Gastrocnemius medialis (tissue), 4 donors: ENCODE results near the gene CSTA. TPM values are rescaled to one million over a fixed set of nuclear protein-coding genes. Genes with fewer than 3 reads are reported as not detected.

Experiments
- ATAC-seq, 2 donors: fragments of 150-250 bp; one replicate each; pipeline ENCODE4 v1.9.1; 2016
- DNase-seq, 2 donors: peaks; one replicate each; pipeline ENCODE4 v3.0.0-alpha.2; 2019
- H3K27ac ChIP-seq, 4 donors: fragments of 200-600 bp; sonication (generic); 1 replicate in 1 of 4; 2 replicates in 3 of 4; pipeline ENCODE4 v1.5.1; 2016 to 2018; ENCODE audit warnings: mild to moderate bottlenecking in 2 of 4, moderate library complexity in 1 of 4
- H3K27me3 ChIP-seq, 3 donors: fragments of 200-600 bp; sonication (generic) in 2 of 3; 1 replicate in 1 of 3; 2 replicates in 2 of 3; pipeline versions ENCODE4 v1.5.1 to v1.6.0; 2016 to 2019; ENCODE audit warnings: mild to moderate bottlenecking in 1 of 3, moderate library complexity in 1 of 3
- H3K36me3 ChIP-seq, 2 donors: fragments of 200-600 bp; sonication (generic) in 1 of 2; one replicate each; pipeline ENCODE4 v1.5.1; 2017 to 2018
- H3K4me1 ChIP-seq, 2 donors: fragments of 200-600 bp; sonication (generic) in 1 of 2; one replicate each; pipeline ENCODE4 v1.5.1; 2016 to 2017; ENCODE audit warnings: mild to moderate bottlenecking in 2 of 2
- H3K4me3 ChIP-seq, 4 donors: fragments of 200-600 bp; sonication (generic) in 3 of 4; 1 replicate in 1 of 4; 2 replicates in 3 of 4; pipeline ENCODE4 v1.5.1; 2016 to 2019; ENCODE audit warnings: mild to moderate bottlenecking in 2 of 4
- H3K9me3 ChIP-seq, 3 donors: fragments of 200-600 bp; sonication (generic) in 2 of 3; 1 replicate in 1 of 3; 2 replicates in 2 of 3; pipeline ENCODE4 v1.5.1; 2016 to 2019
- CTCF ChIP-seq, 5 experiments: fragments of 450-650 bp in 3 of 5; fragments of 200-600 bp in 2 of 5; sonication (generic) in 2 of 5; IDR thresholded peaks in 4 of 5; conservative IDR thresholded peaks in 1 of 5; 1 replicate in 4 of 5; 2 replicates in 1 of 5; pipeline ENCODE4 v1.5.1; 2016 to 2019; ENCODE audit warnings: antibody characterized with exemption in 5 of 5, mild to moderate bottlenecking in 3 of 5, moderate library complexity in 3 of 5
- POLR2A ChIP-seq, 2 donors: fragments of 450-650 bp; IDR thresholded peaks; one replicate each; pipeline ENCODE4 v1.6.1; 2017; ENCODE audit warnings: antibody characterized with exemption in 2 of 2, mild to moderate bottlenecking in 2 of 2, moderate library complexity in 2 of 2
- in situ Hi-C, 4 donors: fragments of 200-750 bp; cut with MboI; loops; one replicate each; pipeline versions ENCODE4 v1.15.0 to v1.8.0; 2017; ENCODE audit warnings: low sequenced_read_pairs in 4 of 4
- intact Hi-C: fragments of 100-400 bp; cut with DNase I; formaldehyde crosslinking; loops from one replicate; pipeline ENCODE4 v1.15.1; 2023; ENCODE audit warnings: low total_unique reads
- total RNA-seq, 4 donors: library from RNA; depleted of rRNA; stranded (reverse); fragments of >200 nt; gene quantifications; one replicate each; pipeline versions ENCODE4 v1.1.0 to v1.2.3, GENCODE V29; 2016

CSTA gene
- total RNA-seq, 4 donors from 2014 or later, result 0.58 to 2.4 TPM; not detected in 2

- no peaks in the 10 kb centered on the region for H3K9me3 ChIP-seq
- intact Hi-C loops, result no loop called here
- no peaks in the 10 kb centered on the region for H3K27me3 ChIP-seq
- no peak overlapping the region for H3K27ac ChIP-seq
- ATAC-seq (no peak), DNase-seq (peak in 1 of 2 donors; percentile 17)
- H3K36me3 ChIP-seq, result no peaks in the 10 kb centered on the region
- no peaks in the 10 kb centered on the region for H3K4me1 ChIP-seq
- in situ Hi-C loops, result no loop called here
- no peak overlapping the region for H3K4me3 ChIP-seq
- no peak for TF ChIP-seq POLR2A (IDR thresholded peaks at IDR 0.05)
- no peak for TF ChIP-seq CTCF (IDR thresholded peaks at IDR 0.05 in 4 of 5, conservative IDR thresholded peaks at IDR 0.05 in 1 of 5)
Observed at GRCh38 chr3:122295266-122296062, 29.6 kb upstream of the CSTA start.

GRCh38 chr3:122298239-122298638 is 26.8 kb upstream of the CSTA start:
- Histone ChIP-seq H3K36me3 (no peaks in the 10 kb centered on the region), H3K27me3 (no peaks in the 10 kb centered on the region), H3K4me3 (no peak overlapping the region), H3K27ac (no peak overlapping the region), H3K9me3 (no peaks in the 10 kb centered on the region), H3K4me1 (no peaks in the 10 kb centered on the region)
- no peak for DNase-seq
- TF ChIP-seq CTCF (IDR thresholded peaks at IDR 0.05 in 4 of 5, conservative IDR thresholded peaks at IDR 0.05 in 1 of 5) (no peak), POLR2A (IDR thresholded peaks at IDR 0.05) (no peak)
- intact Hi-C loops, result no loop called here
- no peak for ATAC-seq
- in situ Hi-C loops, result no loop called here

GRCh38 chr3:122299215-122299614 is 25.8 kb upstream of the CSTA start:
- ATAC-seq, result no peak
- H3K4me3 ChIP-seq, result no peak overlapping the region
- no peaks in the 10 kb centered on the region for H3K27me3 ChIP-seq
- no peak for DNase-seq
- no peaks in the 10 kb centered on the region for H3K4me1 ChIP-seq
- no peaks in the 10 kb centered on the region for H3K9me3 ChIP-seq
- H3K36me3 ChIP-seq, result no peaks in the 10 kb centered on the region
- H3K27ac ChIP-seq, result no peak overlapping the region
- TF ChIP-seq CTCF (IDR thresholded peaks at IDR 0.05 in 4 of 5, conservative IDR thresholded peaks at IDR 0.05 in 1 of 5), result no peak
- no peak for TF ChIP-seq POLR2A (IDR thresholded peaks at IDR 0.05)
- in situ Hi-C loops (no loop called here), intact Hi-C loops (no loop called here)

- Histone ChIP-seq H3K36me3 (no peaks in the 10 kb centered on the region), H3K27ac (no peak overlapping the region), H3K4me1 (no peaks in the 10 kb centered on the region), H3K9me3 (no peaks in the 10 kb centered on the region), H3K27me3 (no peaks in the 10 kb centered on the region), H3K4me3 (no peak overlapping the region)
- peak in 1 of 5 experiments; percentile 21 for TF ChIP-seq CTCF (IDR thresholded peaks at IDR 0.05 in 4 of 5, conservative IDR thresholded peaks at IDR 0.05 in 1 of 5)
- no peak for TF ChIP-seq POLR2A (IDR thresholded peaks at IDR 0.05)
- in situ Hi-C loops (no loop called here), intact Hi-C loops (no loop called here)
- no peak for ATAC-seq
- no peak for DNase-seq
Observed at GRCh38 chr3:122299872-122300460, 25.1 kb upstream of the CSTA start.
